Prostate gland (tissue), 2 donors: ENCODE data around the gene RARB. TPM values are rescaled to one million over a fixed set of nuclear protein-coding genes. Genes with fewer than 3 reads are reported as not detected.

Source experiments
- DNase-seq: peaks from one replicate; pipeline ENCODE4 v3.0.0-alpha.2; 2019; ENCODE audit warnings: low spot score
- H3K27ac ChIP-seq, 2 donors: fragments of 200-600 bp; sonication (generic); 2 replicates each; pipeline ENCODE4 v1.5.1; 2017 to 2019
- H3K27me3 ChIP-seq: fragments of 200-600 bp; sonication (generic); replicated peaks from 2 replicates; pipeline ENCODE4 v1.5.1; 2019; ENCODE audit not compliant: insufficient read depth
- H3K36me3 ChIP-seq, 2 donors: fragments of 200-600 bp; sonication (generic); 1 replicate in 1 of 2; 2 replicates in 1 of 2; pipeline versions ENCODE4 v1.5.1 to v1.8.1; 2017 to 2019
- H3K4me1 ChIP-seq: fragments of 200-600 bp; sonication (generic); replicated peaks from 2 replicates; pipeline ENCODE4 v1.5.1; 2019
- H3K4me3 ChIP-seq, 2 donors: fragments of 200-600 bp; sonication (generic); 2 replicates each; pipeline ENCODE4 v1.5.1; 2017 to 2019
- H3K9me3 ChIP-seq: fragments of 200-600 bp; sonication (generic); 2 replicates; pipeline ENCODE4 v1.5.1; 2017
- CTCF ChIP-seq, 4 experiments: fragments of 200-600 bp in 2 of 4; fragments of 450-650 bp in 2 of 4; sonication (generic) in 2 of 4; IDR thresholded peaks; 1 replicate in 3 of 4; 2 replicates in 1 of 4; pipeline ENCODE4 v1.5.1; 2016 to 2019; ENCODE audit warnings: antibody characterized with exemption in 4 of 4, mild to moderate bottlenecking in 2 of 4, moderate library complexity in 2 of 4
- POLR2A ChIP-seq: fragments of 450-650 bp; IDR thresholded peaks from one replicate; pipeline ENCODE4 v1.6.1; 2016; ENCODE audit warnings: antibody characterized with exemption, mild to moderate bottlenecking
- POLR2AphosphoS5 ChIP-seq: sonication (generic); formaldehyde crosslinking; IDR thresholded peaks from one replicate; pipeline ENCODE4 v1.6.1; 2017; ENCODE audit warnings: antibody characterized with exemption
- WGBS: methylation state at CpG from one replicate; pipeline ENCODE4 v1.1.5; 2018; 5-methylcytosine and 5-hydroxymethylcytosine counted together
- intact Hi-C: fragments of 100-400 bp; cut with DNase I; formaldehyde crosslinking; loops from one replicate; pipeline ENCODE4 v1.14.2; 2022
- total RNA-seq, 2 donors: library from RNA; depleted of rRNA; stranded (reverse); fragments of >200 nt; gene quantifications; one replicate each; pipeline ENCODE4 v1.1.0, GENCODE V29; 2016

The RARB gene
- total RNA-seq, 2 donors from 2014 or later: 4.4 to 17.2 TPM

- Histone ChIP-seq H3K4me1 (no peaks in the 10 kb centered on the region), H3K27me3 (no peaks in the 10 kb centered on the region), H3K9me3 (no peaks in the 10 kb centered on the region), H3K36me3 (no peaks in the 10 kb centered on the region), H3K27ac (no peak overlapping the region), H3K4me3 (no peak overlapping the region)
- intact Hi-C loops: no loop called here
- no peak for DNase-seq
- TF ChIP-seq CTCF (IDR thresholded peaks at IDR 0.05): no peak
- TF ChIP-seq POLR2A: no peak
- no peak for TF ChIP-seq POLR2AphosphoS5
- WGBS: 30% methylated on average over 2 of the region's 2 CpGs
These were observed 105.3 kb downstream of the RARB start for GRCh38 chr3:25533399-25533798.

- 66% methylated on average over 1 of the region's 1 CpG for WGBS
- H3K4me3 ChIP-seq: no peak overlapping the region
- H3K36me3 ChIP-seq: no peaks in the 10 kb centered on the region
- no peaks in the 10 kb centered on the region for H3K27me3 ChIP-seq
- intact Hi-C loops: no loop called here
- DNase-seq: no peak
- no peak overlapping the region for H3K27ac ChIP-seq
- H3K4me1 ChIP-seq: no peaks in the 10 kb centered on the region
- no peak for TF ChIP-seq POLR2AphosphoS5
- no peak for TF ChIP-seq CTCF (IDR thresholded peaks at IDR 0.05)
- TF ChIP-seq POLR2A: no peak
- H3K9me3 ChIP-seq: no peaks in the 10 kb centered on the region
These were observed 105.9 kb downstream of the RARB start for GRCh38 chr3:25534007-25534406.

- Histone ChIP-seq H3K4me3 (no peak overlapping the region), H3K27me3 (no peaks in the 10 kb centered on the region), H3K9me3 (no peaks in the 10 kb centered on the region), H3K36me3 (no peaks in the 10 kb centered on the region), H3K4me1 (no peaks in the 10 kb centered on the region), H3K27ac (no peak overlapping the region)
- TF ChIP-seq POLR2A (no peak), POLR2AphosphoS5 (no peak), CTCF (IDR thresholded peaks at IDR 0.05) (no peak)
- 73% methylated on average over 7 of the region's 7 CpGs for WGBS
- intact Hi-C loops: no loop called here
- DNase-seq: no peak
These were observed 108.7 kb downstream of the RARB start for GRCh38 chr3:25536521-25537391.

GRCh38 chr3:25537516-25537915 lies 109.5 kb downstream of the RARB start:
- Histone ChIP-seq H3K27me3 (no peaks in the 10 kb centered on the region), H3K9me3 (no peaks in the 10 kb centered on the region), H3K27ac (no peak overlapping the region), H3K36me3 (no peaks in the 10 kb centered on the region), H3K4me1 (no peaks in the 10 kb centered on the region), H3K4me3 (no peak overlapping the region)
- TF ChIP-seq CTCF (IDR thresholded peaks at IDR 0.05) (no peak), POLR2AphosphoS5 (no peak), POLR2A (no peak)
- intact Hi-C loops: no loop called here
- 40% methylated on average over 3 of the region's 3 CpGs for WGBS
- DNase-seq: no peak

- TF ChIP-seq POLR2AphosphoS5 (no peak), CTCF (IDR thresholded peaks at IDR 0.05) (no peak), POLR2A (no peak)
- intact Hi-C loops: no loop called here
These were observed 112.2 kb downstream of the RARB start for GRCh38 chr3:25540273-25540672.

More at GRCh38 chr3:25540273-25540672, 112.2 kb downstream of the RARB start:
- no peaks in the 10 kb centered on the region for H3K9me3 ChIP-seq
- no peaks in the 10 kb centered on the region for H3K36me3 ChIP-seq
- no peaks in the 10 kb centered on the region for H3K27me3 ChIP-seq
- no peak for DNase-seq
- 79% methylated on average over 5 of the region's 5 CpGs for WGBS
- H3K4me1 ChIP-seq: no peaks in the 10 kb centered on the region
- no peak overlapping the region for H3K4me3 ChIP-seq
- no peak overlapping the region for H3K27ac ChIP-seq
